NCI-H510A treated with DMSO at 0.1 percent for 48 hours (cell line): ENCODE measurements around the gene GTPBP4.
"Not testable (repeated sequence)": the region's sequence is repeated elsewhere in the genome, so short reads cannot be mapped to it uniquely, and the experiment has no call there.

Experiments
- DNase-seq: peaks from one replicate; lab custom pipeline; 2025; lab: John Stamatoyannopoulos, UW

Gene GTPBP4

GRCh38 chr10:988667-989545, 672 bp downstream of the GTPBP4 start:
- no peak for DNase-seq

GRCh38 chr10:990808-991207, 2.6 kb downstream of the GTPBP4 start:
- no peak for DNase-seq

GRCh38 chr10:992467-992866, 4.2 kb downstream of the GTPBP4 start:
- DNase-seq: no peak

GRCh38 chr10:992871-993270, 4.6 kb downstream of the GTPBP4 start:
- no peak for DNase-seq

GRCh38 chr10:994836-995558, 6.8 kb downstream of the GTPBP4 start:
- DNase-seq: no peak

- DNase-seq: no peak
These were observed 7.3 kb downstream of the GTPBP4 start for GRCh38 chr10:995559-995926.

- DNase-seq: no peak
These were observed 7.8 kb downstream of the GTPBP4 start for GRCh38 chr10:996031-996430.

- no peak for DNase-seq
These were observed 9.2 kb downstream of the GTPBP4 start for GRCh38 chr10:997266-998022.

GRCh38 chr10:1002425-1003006, 14.3 kb downstream of the GTPBP4 start:
- no peak for DNase-seq

GRCh38 chr10:1003884-1004670, 15.8 kb downstream of the GTPBP4 start:
- no peak for DNase-seq

- DNase-seq: no peak
These were observed 18.3 kb downstream of the GTPBP4 start for GRCh38 chr10:1006573-1006972.

GRCh38 chr10:1007583-1007982, 19.3 kb downstream of the GTPBP4 start:
- no peak for DNase-seq

- no peak for DNase-seq
These were observed 20.8 kb downstream of the GTPBP4 start for GRCh38 chr10:1009071-1009494.

GRCh38 chr10:1009947-1010346, 21.7 kb downstream of the GTPBP4 start:
- DNase-seq: not testable (repeated sequence)

GRCh38 chr10:1010703-1011102, 22.5 kb downstream of the GTPBP4 start:
- no peak for DNase-seq

GRCh38 chr10:1011696-1012095, 23.5 kb downstream of the GTPBP4 start:
- DNase-seq: no peak

GRCh38 chr10:1015688-1016087, 27.5 kb downstream of the GTPBP4 start:
- no peak for DNase-seq

GRCh38 chr10:1019362-1019761, 31.1 kb downstream of the GTPBP4 start:
- DNase-seq: no peak

- no peak for DNase-seq
These were observed 32.2 kb downstream of the GTPBP4 start for GRCh38 chr10:1020460-1020859.

GRCh38 chr10:1020958-1021357, 32.7 kb downstream of the GTPBP4 start:
- DNase-seq: no peak

- no peak for DNase-seq
These were observed 34.2 kb downstream of the GTPBP4 start for GRCh38 chr10:1022413-1022812.
